RWPE2 (cell line): Measurements from ENCODE around the gene MVD.

Experiments used
- ATAC-seq: fragments of 200-7000 bp; cut with Tn5 transposase; 3 replicates; pipeline ENCODE4 v1.9.1; 2021; ENCODE audit warnings: low read depth
- DNase-seq: peaks from one replicate; pipeline ENCODE4 v3.0.0-alpha.2; 2020; ENCODE audit warnings: low spot score
- H3K27ac ChIP-seq: fragments of 450-650 bp; 2 replicates; pipeline ENCODE4 v1.5.1; 2017; ENCODE audit warnings: mild to moderate bottlenecking; ENCODE audit not compliant: poor library complexity, severe bottlenecking
- H3K27me3 ChIP-seq: fragments of 250-450 bp; sonication (Bioruptor Pico); 2 replicates; pipeline ENCODE4 v1.5.1; 2021; ENCODE audit warnings: mild to moderate bottlenecking, moderate library complexity; ENCODE audit not compliant: insufficient read depth, poor library complexity, severe bottlenecking
- H3K36me3 ChIP-seq: fragments of 250-450 bp; sonication (Bioruptor Pico); 2 replicates; pipeline ENCODE4 v1.5.1; 2020; ENCODE audit warnings: low read depth, mild to moderate bottlenecking, moderate library complexity
- H3K4me1 ChIP-seq: fragments of 250-450 bp; sonication (Bioruptor Pico); 2 replicates; pipeline ENCODE4 v1.5.1; 2021; ENCODE audit warnings: mild to moderate bottlenecking, moderate library complexity; ENCODE audit not compliant: insufficient read depth, poor library complexity, severe bottlenecking
- H3K4me3 ChIP-seq: fragments of 250-450 bp; sonication (Bioruptor Pico); 2 replicates; pipeline ENCODE4 v1.5.1; 2021; ENCODE audit warnings: mild to moderate bottlenecking, moderate library complexity; ENCODE audit not compliant: severe bottlenecking
- H3K9me3 ChIP-seq: fragments of 250-450 bp; sonication (Bioruptor Pico); 2 replicates; pipeline ENCODE4 v1.5.1; 2021; ENCODE audit warnings: mild to moderate bottlenecking, moderate library complexity; ENCODE audit not compliant: severe bottlenecking
- CTCF ChIP-seq: fragments of 450-650 bp; IDR thresholded peaks from one replicate; pipeline ENCODE4 v1.5.1; 2017; ENCODE audit warnings: mild to moderate bottlenecking, moderate library complexity; ENCODE audit not compliant: poor library complexity, severe bottlenecking

Gene MVD

GRCh38 chr16:88690341-88691128 lies 27.6 kb upstream of the MVD start:
- no peak for TF ChIP-seq CTCF
- DNase-seq = no peak
- H3K4me1 ChIP-seq = no peaks in the 10 kb centered on the region

GRCh38 chr16:88688013-88688778 lies 25.3 kb upstream of the MVD start:
- no peak for DNase-seq
- no peaks in the 10 kb centered on the region for H3K4me1 ChIP-seq
- peak; percentile 20; the same call in 2 of the 3 replicates for ATAC-seq
- H3K9me3 ChIP-seq = no peaks in the 10 kb centered on the region
- peaks cover 24% of the 10 kb centered on the region for H3K27me3 ChIP-seq
- TF ChIP-seq CTCF = no peak
- no peak overlapping the region for H3K4me3 ChIP-seq
- H3K36me3 ChIP-seq = no peaks in the 10 kb centered on the region
- H3K27ac ChIP-seq = no peak overlapping the region

More at GRCh38 chr16:88690341-88691128, 27.6 kb upstream of the MVD start:
- H3K27ac ChIP-seq = no peak overlapping the region
- no peak overlapping the region for H3K4me3 ChIP-seq
- peaks cover 21% of the 10 kb centered on the region for H3K27me3 ChIP-seq
- H3K9me3 ChIP-seq = no peaks in the 10 kb centered on the region
- ATAC-seq = no peak
- H3K36me3 ChIP-seq = no peaks in the 10 kb centered on the region

GRCh38 chr16:88687676-88688012 lies 24.8 kb upstream of the MVD start:
- Histone ChIP-seq H3K4me3 (no peak overlapping the region), H3K4me1 (no peaks in the 10 kb centered on the region), H3K27me3 (peaks cover 24% of the 10 kb centered on the region), H3K9me3 (no peaks in the 10 kb centered on the region), H3K36me3 (no peaks in the 10 kb centered on the region), H3K27ac (no peak overlapping the region)
- TF ChIP-seq CTCF = no peak
- ATAC-seq = no peak
- no peak for DNase-seq

- Histone ChIP-seq H3K4me1 (no peaks in the 10 kb centered on the region), H3K36me3 (no peaks in the 10 kb centered on the region), H3K9me3 (no peaks in the 10 kb centered on the region), H3K4me3 (no peak overlapping the region), H3K27ac (no peak overlapping the region), H3K27me3 (peaks cover 24% of the 10 kb centered on the region)
- ATAC-seq (no peak), DNase-seq (no peak)
- no peak for TF ChIP-seq CTCF
These were observed 24.3 kb upstream of the MVD start for GRCh38 chr16:88687254-88687576.
